Erythroblast (primary cell): Measurements from ENCODE around the gene PRRC2C.
"Not testable (repeated sequence)": the region's sequence is repeated elsewhere in the genome, so short reads cannot be mapped to it uniquely, and the experiment has no call there.

ENCODE experiments used
- DNase-seq, 2 experiments: peaks; one replicate each; lab custom pipeline; 2025; lab: John Stamatoyannopoulos, UW
- GATA1 ChIP-seq: IDR thresholded peaks from 2 replicates; pipeline ENCODE4 v1.6.1; 2011; ENCODE audit warnings: low read depth, mild to moderate bottlenecking, control low read depth, low read length, moderate library complexity
- POLR2A ChIP-seq: IDR thresholded peaks from 2 replicates; pipeline ENCODE4 v1.6.1; 2011; ENCODE audit warnings: mild to moderate bottlenecking, low read length

PRRC2C gene

DNA sequence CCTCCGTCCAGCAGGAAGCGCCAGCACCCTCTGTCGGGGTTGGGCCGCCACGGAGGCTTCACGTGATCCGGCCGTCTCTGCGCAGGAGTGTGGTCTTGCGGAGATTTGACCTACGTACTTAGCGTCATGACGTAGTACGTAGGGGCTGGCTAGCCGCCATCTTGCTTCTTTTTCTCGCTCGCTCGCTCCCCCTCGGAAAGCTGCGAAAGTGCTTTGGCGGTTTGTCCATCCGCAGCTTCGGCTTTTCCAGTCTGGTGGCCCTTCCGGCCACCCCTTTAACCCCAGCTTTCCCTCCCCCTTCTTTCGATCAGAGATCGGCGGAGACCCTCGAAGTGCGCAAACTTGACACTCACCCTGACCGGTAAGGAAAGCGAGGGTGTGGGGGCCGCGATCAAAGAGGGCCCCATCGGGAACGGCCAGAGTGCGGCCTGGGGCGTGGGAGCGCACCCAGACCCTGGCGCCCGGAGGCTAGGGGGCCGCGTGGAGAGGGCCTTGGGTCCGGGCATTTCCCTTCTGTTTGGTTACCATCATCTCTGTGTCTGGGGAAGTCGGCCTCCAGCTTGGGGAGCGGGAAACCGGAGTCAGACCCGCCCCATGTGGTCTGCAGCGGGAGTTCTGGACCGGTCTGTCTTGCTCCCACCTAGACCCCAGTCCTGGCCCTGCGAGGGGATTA is at the start of gene PRRC2C:
PRRC2C (plus strand) TSS at position 156 of the 673 bp plus-strand sequence. CDS start 26,559 bp downstream, outside the sequence.
- peak; percentile 98 to 99 for DNase-seq
- peak; percentile 86 for TF ChIP-seq POLR2A
- no peak for TF ChIP-seq GATA1

DNA sequence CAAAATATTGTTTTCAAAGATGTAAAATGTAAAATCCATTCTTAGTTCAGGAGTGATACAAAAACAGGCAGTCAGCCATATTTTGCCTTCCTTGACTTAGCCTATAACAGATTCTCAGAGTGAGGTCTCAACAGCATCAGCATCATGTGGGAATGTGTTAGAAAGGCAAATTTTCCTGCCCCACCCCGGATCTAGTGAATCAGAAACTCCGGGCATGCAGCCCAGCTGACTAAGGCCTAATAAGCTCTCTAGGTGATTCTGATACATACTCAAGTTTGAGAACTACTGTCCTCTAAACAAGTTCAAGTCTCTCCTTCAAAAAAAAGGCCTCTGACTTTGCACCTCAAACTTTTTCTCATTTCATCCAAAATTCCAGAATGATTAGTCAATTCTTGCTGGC is 46.9 kb upstream of the PRRC2C start:
- TF ChIP-seq GATA1 (no peak), POLR2A (no peak)
- no peak for DNase-seq

DNA sequence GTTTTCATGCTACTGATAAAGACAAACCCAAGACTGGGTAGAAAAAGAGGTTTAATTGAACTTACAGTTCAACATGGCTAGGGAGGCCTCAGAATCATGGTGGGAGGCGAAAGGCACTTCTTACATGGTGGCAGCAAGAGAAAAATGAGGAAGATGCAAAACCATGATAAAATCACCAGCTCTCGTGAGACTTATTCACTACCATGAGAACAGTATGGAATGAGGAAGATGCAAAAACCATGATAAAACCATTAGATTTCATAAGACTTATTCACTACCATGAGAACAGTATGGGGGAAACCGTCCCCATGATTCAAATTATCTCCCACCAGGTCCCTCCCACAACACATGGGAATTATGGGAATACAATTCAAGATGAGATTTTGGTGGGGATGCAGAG is 45.1 kb upstream of the PRRC2C start:
- not testable (repeated sequence) for DNase-seq

DNA sequence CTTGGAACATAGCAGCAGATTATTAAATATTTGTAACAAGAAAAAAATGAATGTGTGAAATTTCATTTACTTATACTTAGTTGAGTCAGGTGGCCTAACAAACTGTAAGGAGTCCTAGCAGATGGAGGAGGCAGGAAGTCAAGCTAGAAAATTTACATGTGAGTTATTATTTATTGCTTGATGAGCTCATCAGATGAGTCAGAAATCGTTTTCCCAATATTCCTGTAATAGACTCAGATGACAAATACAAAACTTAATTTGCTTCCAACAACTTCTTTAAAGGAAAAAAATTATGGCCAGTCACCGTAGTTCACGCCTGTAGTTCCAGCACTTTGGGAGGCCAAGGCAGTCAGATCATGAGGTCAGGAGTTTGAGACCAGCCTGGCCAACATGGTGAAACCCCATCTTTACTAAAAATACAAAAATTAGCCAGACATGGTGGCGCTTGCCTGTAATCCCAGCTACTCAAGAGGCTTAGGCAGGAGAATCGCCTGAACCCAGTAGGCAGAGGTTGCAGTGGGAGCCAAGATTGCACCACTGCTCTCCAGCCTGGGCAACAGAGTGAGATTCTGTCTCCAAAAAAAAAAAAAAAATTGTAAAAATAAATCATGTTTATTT is 43.9 kb upstream of the PRRC2C start:
- not testable (repeated sequence) for DNase-seq

DNA sequence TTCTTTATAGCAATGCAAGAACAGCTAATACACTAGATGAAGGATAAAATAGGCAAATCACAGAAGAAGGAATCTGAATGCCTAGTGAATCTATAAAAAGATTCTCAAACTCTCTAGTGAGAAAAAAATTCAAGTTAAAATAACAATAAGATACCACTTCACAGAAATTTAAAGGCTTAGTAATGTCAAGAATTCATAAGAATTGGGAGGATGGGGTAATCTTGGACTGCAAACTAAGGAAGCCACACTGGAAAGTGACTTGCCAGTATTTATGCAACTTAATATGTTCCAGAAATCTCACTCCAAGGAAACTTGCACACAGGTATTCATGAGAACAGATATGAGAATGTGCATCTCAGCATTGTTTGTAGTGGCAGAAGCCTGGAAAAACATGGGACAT is 38.9 kb upstream of the PRRC2C start:
- no peak for DNase-seq
- no peak for TF ChIP-seq POLR2A
- TF ChIP-seq GATA1, result no peak

DNA sequence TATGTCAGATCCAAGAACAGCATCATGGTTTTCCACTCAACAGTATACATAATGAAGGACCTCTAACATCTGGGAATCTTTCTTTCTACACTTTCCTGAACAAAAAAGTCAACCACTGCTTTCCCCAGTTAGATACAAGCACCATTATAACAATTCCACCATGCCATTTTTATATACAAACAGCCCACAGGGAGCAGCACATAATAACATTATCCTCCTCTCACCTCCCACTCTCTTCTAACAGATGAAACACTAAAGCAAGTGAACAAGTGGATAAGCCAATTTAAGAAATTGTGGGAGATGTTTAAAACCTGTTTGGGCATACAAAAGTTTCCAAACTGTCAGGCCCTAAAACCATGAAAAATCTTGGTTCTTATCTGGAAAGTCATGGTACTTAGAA is 29.4 kb upstream of the PRRC2C start:
- TF ChIP-seq POLR2A, result no peak
- no peak for TF ChIP-seq GATA1
- no peak for DNase-seq

DNA sequence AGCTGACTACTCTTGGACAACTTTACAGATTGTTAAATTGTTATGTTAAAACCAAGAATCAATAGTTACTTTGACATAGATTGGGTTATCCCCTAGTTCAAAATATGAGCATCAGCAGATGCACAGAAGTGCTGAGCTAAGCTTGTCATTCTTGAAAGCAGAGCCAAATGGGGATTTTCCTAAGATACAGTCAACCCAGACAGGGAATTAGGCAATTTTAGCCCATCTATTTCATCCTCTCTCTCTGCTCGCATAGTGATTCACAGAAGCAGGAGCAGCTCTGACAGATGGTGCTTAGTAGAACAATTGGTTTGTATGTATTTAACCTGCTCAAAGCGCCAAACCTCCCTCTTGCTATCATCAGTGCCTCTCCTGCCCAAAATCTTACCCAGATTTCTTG is 27.9 kb upstream of the PRRC2C start:
- TF ChIP-seq POLR2A, result no peak
- no peak for TF ChIP-seq GATA1
- DNase-seq, result no peak

DNA sequence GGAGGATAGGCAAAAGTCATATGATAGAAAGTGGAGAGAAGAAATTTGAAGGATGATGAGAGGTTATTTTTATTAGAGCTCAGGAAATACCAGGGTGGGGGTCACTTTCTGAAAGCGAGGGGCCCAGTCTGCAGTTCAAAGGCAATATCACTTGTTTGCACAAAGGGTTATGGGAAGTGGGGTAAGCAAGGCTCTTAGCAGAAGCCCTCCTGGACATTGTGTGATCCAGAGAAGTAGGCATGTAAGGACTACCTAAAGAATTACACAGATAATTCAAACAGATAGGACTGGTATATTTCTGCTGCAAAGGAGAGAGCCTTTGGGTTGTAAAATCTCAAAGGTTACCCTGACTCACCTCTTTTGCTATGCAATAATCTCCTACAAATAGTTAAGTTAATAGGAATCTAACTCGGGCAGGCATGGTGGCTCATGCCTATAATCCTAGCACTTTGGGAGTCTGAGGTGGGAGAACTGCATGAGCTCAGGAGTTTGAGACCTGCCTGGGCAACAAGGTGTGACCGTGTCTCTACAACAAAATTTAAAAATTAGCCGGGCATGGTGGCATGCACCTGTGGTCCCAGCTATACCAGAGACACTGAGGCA is 25.2 kb upstream of the PRRC2C start:
- DNase-seq, result no peak
- TF ChIP-seq POLR2A (no peak), GATA1 (no peak)

DNA sequence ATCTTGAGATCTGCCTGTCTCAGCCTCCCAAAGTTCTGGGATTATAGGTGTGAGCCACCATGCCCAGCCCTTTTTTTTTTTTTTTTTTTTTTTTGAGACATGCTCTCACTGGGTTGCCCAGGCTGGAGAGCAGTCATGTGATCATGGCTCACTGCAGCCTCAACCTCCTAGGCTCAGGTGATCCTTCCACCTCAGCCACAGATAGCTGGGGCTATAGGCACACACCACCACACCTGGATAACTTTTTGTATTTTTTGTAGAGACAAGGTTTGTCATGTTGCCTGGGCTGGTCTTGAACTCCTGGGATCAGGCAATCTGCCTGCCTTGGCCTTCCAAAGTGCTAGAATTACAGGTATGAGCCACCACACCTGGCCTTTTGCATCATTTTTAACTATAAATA is 17.7 kb upstream of the PRRC2C start:
- no peak for DNase-seq
- no peak for TF ChIP-seq POLR2A
- no peak for TF ChIP-seq GATA1

DNA sequence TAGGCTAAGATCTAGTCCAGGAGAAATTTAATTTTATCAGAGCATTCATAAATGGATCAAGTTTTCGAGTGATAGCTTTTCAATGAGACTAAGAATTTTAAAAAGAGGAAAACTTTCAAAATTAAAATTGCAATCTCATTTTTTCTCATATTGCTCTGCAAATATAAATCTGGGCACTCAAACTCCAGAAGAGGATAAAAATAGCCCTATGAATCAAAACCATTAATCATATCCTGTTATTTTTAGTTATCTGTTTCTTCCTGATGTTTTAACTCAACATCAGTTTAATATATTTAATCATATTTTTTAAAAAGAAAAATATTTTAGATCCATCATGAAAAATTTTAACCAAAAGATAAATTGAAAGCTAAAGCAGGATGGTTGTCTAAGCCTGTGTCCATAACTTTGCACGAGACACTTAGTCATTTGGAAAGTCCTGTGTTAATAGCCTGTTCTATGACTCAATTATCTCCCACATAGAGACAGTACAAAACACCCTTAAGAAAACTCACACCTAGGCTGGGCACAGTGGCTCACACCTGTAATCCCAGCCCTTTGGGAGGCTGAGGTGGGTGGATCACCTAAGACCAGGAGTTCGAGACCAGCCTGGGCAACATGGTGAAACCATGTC is 17.1 kb upstream of the PRRC2C start:
- no peak for TF ChIP-seq GATA1
- no peak for DNase-seq

DNA sequence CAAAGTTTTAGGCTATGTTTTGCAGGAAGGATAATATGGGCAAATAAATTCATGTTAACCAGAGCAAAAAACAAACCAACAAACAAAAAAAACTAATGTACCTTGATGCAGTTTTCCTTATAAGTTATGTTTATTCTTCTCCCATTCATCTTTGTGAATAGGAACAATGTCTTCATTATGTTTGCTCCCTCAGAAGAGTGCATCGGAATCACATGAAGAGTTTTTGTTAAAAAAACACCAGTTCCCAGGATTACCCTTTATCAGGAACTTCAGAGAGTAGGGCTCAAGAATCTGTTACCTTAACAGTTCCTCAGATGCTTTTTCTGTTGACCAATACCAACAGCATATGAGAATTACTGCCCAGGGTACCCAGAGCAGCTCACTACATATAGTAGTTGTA is 14.6 kb upstream of the PRRC2C start:
- no peak for TF ChIP-seq GATA1
- no peak for TF ChIP-seq POLR2A
- no peak for DNase-seq

DNA sequence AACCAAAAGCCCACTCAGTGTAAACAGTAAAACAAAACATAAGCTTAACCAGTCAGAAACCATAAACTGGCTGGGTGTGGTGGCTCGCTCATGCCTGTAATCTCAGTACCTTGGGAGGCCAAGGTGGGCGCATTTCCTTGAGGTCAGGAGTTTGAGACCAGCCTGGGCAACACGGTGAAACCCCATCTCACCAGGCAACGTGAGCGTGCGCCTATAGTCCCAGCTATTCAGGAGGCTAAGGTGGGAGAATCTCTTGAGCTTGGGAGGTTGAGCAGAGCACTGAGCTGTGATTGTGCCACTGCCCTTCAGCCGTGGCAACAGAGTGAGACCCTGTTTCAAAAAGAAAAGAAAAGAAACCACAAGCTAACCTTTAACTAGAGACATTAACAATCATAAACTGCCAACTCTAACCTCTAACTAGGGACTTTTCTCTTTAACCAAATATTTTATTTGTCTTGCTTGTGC is 13.1 kb upstream of the PRRC2C start:
- DNase-seq, result no peak
- no peak for TF ChIP-seq GATA1
- no peak for TF ChIP-seq POLR2A

DNA sequence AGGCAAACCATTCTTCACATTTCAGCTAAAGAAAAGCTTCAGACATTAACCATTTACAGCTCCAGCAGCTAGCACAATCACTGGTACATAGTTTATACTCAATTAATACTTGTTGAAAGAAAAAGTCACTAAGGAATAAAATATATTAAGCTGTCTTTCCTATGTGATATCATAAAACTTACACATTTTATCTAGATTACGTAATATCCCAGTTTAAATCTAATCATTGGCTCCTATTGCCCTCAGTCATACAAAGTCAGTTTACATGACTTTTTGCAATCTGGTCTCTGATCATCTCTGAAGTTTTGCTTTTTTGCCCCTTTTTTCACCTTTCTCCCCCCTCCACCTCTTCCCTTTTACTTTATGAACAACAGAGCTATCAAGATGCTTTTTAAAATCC is 8.5 kb upstream of the PRRC2C start:
- TF ChIP-seq GATA1 (no peak), POLR2A (no peak)
- no peak for DNase-seq

DNA sequence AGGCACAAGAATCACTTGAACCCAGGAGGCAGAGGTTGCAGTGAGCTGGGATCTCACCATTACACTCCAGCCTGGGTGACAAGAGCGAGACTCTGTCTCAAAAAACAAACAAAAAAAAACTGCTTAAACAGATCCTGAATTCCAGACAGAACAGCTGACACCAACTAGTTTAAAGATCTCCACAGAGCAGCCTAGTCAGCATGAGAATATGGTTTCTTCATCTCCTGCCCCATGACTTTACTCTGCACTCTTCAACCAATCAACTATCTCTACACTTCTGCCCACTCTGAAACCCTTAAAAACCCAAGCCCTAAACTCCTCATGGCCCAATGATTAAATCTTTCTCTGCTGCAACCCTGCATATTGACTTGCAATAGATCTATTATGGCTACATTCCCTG is 7.5 kb upstream of the PRRC2C start:
- TF ChIP-seq GATA1, result no peak
- no peak for TF ChIP-seq POLR2A
- DNase-seq, result peak in 1 of 2 experiments; percentile 19
